WTC11 (cell line): ENCODE results near the gene MNAT1. TPM values are rescaled to one million over a fixed set of nuclear protein-coding genes. Genes with fewer than 3 reads are reported as not detected.

Source experiments
- ATAC-seq: fragments of 200-7000 bp; cut with Tn5 transposase; 2 replicates; pipeline ENCODE4 v1.10.0; 2021; ENCODE audit warnings: mild to moderate bottlenecking, moderate library complexity
- CTCF ChIA-PET: fragments of 300-600 bp; sonication (Branson Sonifier 250); formaldehyde crosslinking; loops from one replicate; lab custom pipeline; 2021; ENCODE audit warnings: antibody characterized with exemption; lab: Charles Lee
- POLR2A ChIA-PET: fragments of 350-600 bp; sonication (Branson Sonifier 250); formaldehyde crosslinking; loops from one replicate; lab custom pipeline; 2021; ENCODE audit warnings: antibody characterized with exemption; lab: Charles Lee
- DNase-seq: peaks from one replicate; pipeline ENCODE4 v3.0.0; 2021; ENCODE audit warnings: low spot score
- H3K27ac Mint-ChIP-seq: 2 replicates; pipeline ENCODE4 v1.8.0; 2021; ENCODE audit warnings: mixed read lengths
- H3K27me3 Mint-ChIP-seq: 2 replicates; pipeline ENCODE4 v1.8.0; 2021; ENCODE audit warnings: low read depth, mild to moderate bottlenecking, moderate library complexity, mixed read lengths
- H3K36me3 Mint-ChIP-seq: 2 replicates; pipeline ENCODE4 v1.8.0; 2021; ENCODE audit warnings: mixed read lengths
- H3K4me1 Mint-ChIP-seq: 2 replicates; pipeline ENCODE4 v1.8.0; 2022; ENCODE audit warnings: mixed read lengths
- H3K4me3 Mint-ChIP-seq: 2 replicates; pipeline ENCODE4 v1.8.0; 2021; ENCODE audit warnings: mild to moderate bottlenecking, moderate library complexity, mixed read lengths
- H3K9me3 Mint-ChIP-seq: 2 replicates; pipeline ENCODE4 v1.8.0; 2021; ENCODE audit warnings: mixed read lengths
- CREB1 ChIP-seq: sonication (generic); formaldehyde crosslinking; IDR thresholded peaks from 2 replicates; pipeline ENCODE4 v1.8.0; 2023; ENCODE audit warnings: mild to moderate bottlenecking, missing genetic modification reagents
- ESRRA ChIP-seq: sonication (generic); formaldehyde crosslinking; IDR thresholded peaks from 2 replicates; pipeline ENCODE4 v1.8.1; 2022; ENCODE audit warnings: mild to moderate bottlenecking, missing genetic modification reagents, borderline replicate concordance
- ETV6 ChIP-seq: sonication (generic); formaldehyde crosslinking; IDR thresholded peaks from 2 replicates; pipeline ENCODE4 v1.8.1; 2022; ENCODE audit warnings: mild to moderate bottlenecking, missing genetic modification reagents
- FOXK1 ChIP-seq: sonication (generic); formaldehyde crosslinking; IDR thresholded peaks from 2 replicates; pipeline ENCODE4 v1.8.0; 2022; ENCODE audit warnings: mild to moderate bottlenecking, moderate library complexity, missing genetic modification reagents
- FOXP1 ChIP-seq: sonication (generic); formaldehyde crosslinking; IDR thresholded peaks from 2 replicates; pipeline ENCODE4 v1.8.0; 2022; ENCODE audit warnings: missing genetic modification reagents, mild to moderate bottlenecking, moderate library complexity, borderline replicate concordance
- GTF2I ChIP-seq: fragments of 250-450 bp; sonication (Bioruptor Pico); conservative IDR thresholded peaks from 2 replicates; pipeline ENCODE4 v1.4.0; 2021; ENCODE audit warnings: mild to moderate bottlenecking
- NFE2L1 ChIP-seq: sonication (generic); formaldehyde crosslinking; IDR thresholded peaks from 2 replicates; pipeline ENCODE4 v1.8.1; 2023; ENCODE audit warnings: missing genetic modification reagents
- PRRX2 ChIP-seq: fragments of 250-450 bp; sonication (Bioruptor Pico); IDR thresholded peaks from 2 replicates; pipeline ENCODE4 v1.8.0; 2021; ENCODE audit warnings: mild to moderate bottlenecking
- TCF7 ChIP-seq: sonication (generic); formaldehyde crosslinking; IDR thresholded peaks from 2 replicates; pipeline ENCODE4 v1.8.0; 2022; ENCODE audit warnings: mild to moderate bottlenecking, low read depth, missing genetic modification reagents, moderate library complexity
- ZBTB21 ChIP-seq: sonication (generic); formaldehyde crosslinking; IDR thresholded peaks from 2 replicates; pipeline ENCODE4 v1.8.1; 2023; ENCODE audit warnings: mild to moderate bottlenecking, missing genetic modification reagents, borderline replicate concordance
- ZNF121 ChIP-seq: sonication (generic); formaldehyde crosslinking; IDR thresholded peaks from 2 replicates; pipeline ENCODE4 v1.8.0; 2023; ENCODE audit warnings: missing genetic modification reagents
- ZNF138 ChIP-seq: sonication (generic); formaldehyde crosslinking; conservative IDR thresholded peaks from 2 replicates; pipeline ENCODE4 v1.8.1; 2022; ENCODE audit warnings: mild to moderate bottlenecking, moderate library complexity, missing genetic modification reagents
- total RNA-seq: library from RNA; stranded (reverse); gene quantifications from 3 replicates; pipeline ENCODE4 v1.2.3, GENCODE V29; 2021
- TF ChIP-seq, protein P1 (sequence below): sonication (generic); formaldehyde crosslinking; IDR thresholded peaks from 2 replicates; pipeline ENCODE4 v1.8.0; 2023; ENCODE audit warnings: missing genetic modification reagents
- TF ChIP-seq, protein P2 (sequence below): sonication (generic); formaldehyde crosslinking; IDR thresholded peaks from 2 replicates; pipeline ENCODE4 v1.8.1; 2023; ENCODE audit warnings: mild to moderate bottlenecking, missing genetic modification reagents
- TF ChIP-seq, protein P3 (sequence below): sonication (generic); formaldehyde crosslinking; conservative IDR thresholded peaks from 2 replicates; pipeline ENCODE4 v1.8.1; 2023; ENCODE audit warnings: mild to moderate bottlenecking, low read depth, missing genetic modification reagents, moderate library complexity
- TF ChIP-seq, protein P4 (sequence below): fragments of 250-450 bp; sonication (Bioruptor Pico); IDR thresholded peaks from 2 replicates; pipeline ENCODE4 v1.9.0; 2021; ENCODE audit warnings: mild to moderate bottlenecking
- TF ChIP-seq, protein P5 (sequence below): sonication (generic); formaldehyde crosslinking; IDR thresholded peaks from 2 replicates; pipeline ENCODE4 v1.8.1; 2022; ENCODE audit warnings: missing genetic modification reagents, borderline replicate concordance
- TF ChIP-seq, protein P6 (sequence below): fragments of 250-450 bp; sonication (Bioruptor Pico); IDR thresholded peaks from 2 replicates; pipeline ENCODE4 v1.9.0; 2021; ENCODE audit warnings: moderate library complexity, mild to moderate bottlenecking, inconsistent platforms, borderline replicate concordance
- TF ChIP-seq, protein P7 (sequence below): fragments of 250-450 bp; sonication (Bioruptor Pico); IDR thresholded peaks from 2 replicates; pipeline ENCODE4 v2.1.2; 2022; ENCODE audit warnings: mild to moderate bottlenecking, moderate library complexity
- TF ChIP-seq, protein P8 (sequence below): sonication (generic); formaldehyde crosslinking; IDR thresholded peaks from 2 replicates; pipeline ENCODE4 v1.8.1; 2022; ENCODE audit warnings: mild to moderate bottlenecking, moderate library complexity, missing genetic modification reagents

MNAT1 gene
- total RNA-seq, 1 experiment from 2014 or later, result 59.0 TPM

DNA sequence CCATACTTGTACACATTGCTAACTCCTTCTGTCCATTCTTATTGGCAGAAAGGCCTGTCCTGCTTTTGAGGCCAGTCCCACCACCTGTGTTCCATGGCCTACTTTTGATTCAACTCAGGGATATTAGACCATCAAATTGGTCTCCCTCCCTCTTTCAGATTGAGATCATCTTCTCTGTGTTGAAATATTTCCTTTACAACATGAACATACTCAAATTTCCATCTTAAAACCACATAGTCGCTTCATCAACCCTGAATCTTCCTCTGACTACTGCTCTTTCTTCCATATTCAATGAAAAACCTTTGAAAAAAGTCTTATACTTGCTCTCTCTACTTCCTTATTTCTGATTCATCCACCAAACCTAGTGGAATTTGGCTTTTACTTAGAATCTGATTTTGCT is 211.4 kb downstream of the MNAT1 start (continued):
- TF ChIP-seq ZBTB21 (CRISPR knock-in tag), result no peak
- TF ChIP-seq, protein P1, sequence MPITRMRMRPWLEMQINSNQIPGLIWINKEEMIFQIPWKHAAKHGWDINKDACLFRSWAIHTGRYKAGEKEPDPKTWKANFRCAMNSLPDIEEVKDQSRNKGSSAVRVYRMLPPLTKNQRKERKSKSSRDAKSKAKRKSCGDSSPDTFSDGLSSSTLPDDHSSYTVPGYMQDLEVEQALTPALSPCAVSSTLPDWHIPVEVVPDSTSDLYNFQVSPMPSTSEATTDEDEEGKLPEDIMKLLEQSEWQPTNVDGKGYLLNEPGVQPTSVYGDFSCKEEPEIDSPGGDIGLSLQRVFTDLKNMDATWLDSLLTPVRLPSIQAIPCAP, result no peak
- TF ChIP-seq, all 79 proteins: peak for 0

DNA sequence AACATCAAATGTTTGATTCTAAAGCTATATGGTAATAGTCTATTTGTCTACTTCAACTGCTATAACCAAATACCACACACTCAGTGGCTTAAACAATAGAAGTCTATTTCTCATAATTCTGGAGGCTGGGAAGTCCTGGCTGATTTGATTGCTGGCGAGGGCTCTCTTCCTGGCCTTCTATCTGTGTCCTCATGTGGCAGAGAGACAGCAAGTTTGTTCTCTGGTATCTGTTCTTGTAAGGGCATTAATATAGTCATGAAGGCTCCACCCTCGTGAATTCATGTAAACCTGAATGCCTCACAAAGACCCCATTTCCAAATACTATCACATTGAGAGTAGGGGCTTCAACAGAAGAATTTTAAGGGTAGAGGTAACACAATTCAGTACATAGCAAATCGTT is 212.2 kb downstream of the MNAT1 start:
- ChIA-PET CTCF (no interaction called here), POLR2A (no interaction called here)
- DNase-seq, result no peak
- no peak overlapping the region for H3K27ac Mint-ChIP-seq
- peaks cover 8% of the 10 kb centered on the region for H3K4me1 Mint-ChIP-seq
- no peaks in the 10 kb centered on the region for H3K27me3 Mint-ChIP-seq
- H3K9me3 Mint-ChIP-seq, result no peaks in the 10 kb centered on the region
- no peak overlapping the region for H3K4me3 Mint-ChIP-seq
- H3K36me3 Mint-ChIP-seq, result no peaks in the 10 kb centered on the region
- ATAC-seq, result no peak
- TF ChIP-seq, protein P2, sequence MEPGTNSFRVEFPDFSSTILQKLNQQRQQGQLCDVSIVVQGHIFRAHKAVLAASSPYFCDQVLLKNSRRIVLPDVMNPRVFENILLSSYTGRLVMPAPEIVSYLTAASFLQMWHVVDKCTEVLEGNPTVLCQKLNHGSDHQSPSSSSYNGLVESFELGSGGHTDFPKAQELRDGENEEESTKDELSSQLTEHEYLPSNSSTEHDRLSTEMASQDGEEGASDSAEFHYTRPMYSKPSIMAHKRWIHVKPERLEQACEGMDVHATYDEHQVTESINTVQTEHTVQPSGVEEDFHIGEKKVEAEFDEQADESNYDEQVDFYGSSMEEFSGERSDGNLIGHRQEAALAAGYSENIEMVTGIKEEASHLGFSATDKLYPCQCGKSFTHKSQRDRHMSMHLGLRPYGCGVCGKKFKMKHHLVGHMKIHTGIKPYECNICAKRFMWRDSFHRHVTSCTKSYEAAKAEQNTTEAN (CRISPR knock-in tag), result no peak
- no peak for TF ChIP-seq ZNF138 (CRISPR knock-in tag)
- TF ChIP-seq ZNF121, result no peak
- TF ChIP-seq ETV6 (CRISPR knock-in tag), result no peak
- TF ChIP-seq TCF7 (CRISPR knock-in tag), result no peak
- TF ChIP-seq, protein P3, sequence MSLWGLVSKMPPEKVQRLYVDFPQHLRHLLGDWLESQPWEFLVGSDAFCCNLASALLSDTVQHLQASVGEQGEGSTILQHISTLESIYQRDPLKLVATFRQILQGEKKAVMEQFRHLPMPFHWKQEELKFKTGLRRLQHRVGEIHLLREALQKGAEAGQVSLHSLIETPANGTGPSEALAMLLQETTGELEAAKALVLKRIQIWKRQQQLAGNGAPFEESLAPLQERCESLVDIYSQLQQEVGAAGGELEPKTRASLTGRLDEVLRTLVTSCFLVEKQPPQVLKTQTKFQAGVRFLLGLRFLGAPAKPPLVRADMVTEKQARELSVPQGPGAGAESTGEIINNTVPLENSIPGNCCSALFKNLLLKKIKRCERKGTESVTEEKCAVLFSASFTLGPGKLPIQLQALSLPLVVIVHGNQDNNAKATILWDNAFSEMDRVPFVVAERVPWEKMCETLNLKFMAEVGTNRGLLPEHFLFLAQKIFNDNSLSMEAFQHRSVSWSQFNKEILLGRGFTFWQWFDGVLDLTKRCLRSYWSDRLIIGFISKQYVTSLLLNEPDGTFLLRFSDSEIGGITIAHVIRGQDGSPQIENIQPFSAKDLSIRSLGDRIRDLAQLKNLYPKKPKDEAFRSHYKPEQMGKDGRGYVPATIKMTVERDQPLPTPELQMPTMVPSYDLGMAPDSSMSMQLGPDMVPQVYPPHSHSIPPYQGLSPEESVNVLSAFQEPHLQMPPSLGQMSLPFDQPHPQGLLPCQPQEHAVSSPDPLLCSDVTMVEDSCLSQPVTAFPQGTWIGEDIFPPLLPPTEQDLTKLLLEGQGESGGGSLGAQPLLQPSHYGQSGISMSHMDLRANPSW, result no peak
- TF ChIP-seq, protein P4, sequence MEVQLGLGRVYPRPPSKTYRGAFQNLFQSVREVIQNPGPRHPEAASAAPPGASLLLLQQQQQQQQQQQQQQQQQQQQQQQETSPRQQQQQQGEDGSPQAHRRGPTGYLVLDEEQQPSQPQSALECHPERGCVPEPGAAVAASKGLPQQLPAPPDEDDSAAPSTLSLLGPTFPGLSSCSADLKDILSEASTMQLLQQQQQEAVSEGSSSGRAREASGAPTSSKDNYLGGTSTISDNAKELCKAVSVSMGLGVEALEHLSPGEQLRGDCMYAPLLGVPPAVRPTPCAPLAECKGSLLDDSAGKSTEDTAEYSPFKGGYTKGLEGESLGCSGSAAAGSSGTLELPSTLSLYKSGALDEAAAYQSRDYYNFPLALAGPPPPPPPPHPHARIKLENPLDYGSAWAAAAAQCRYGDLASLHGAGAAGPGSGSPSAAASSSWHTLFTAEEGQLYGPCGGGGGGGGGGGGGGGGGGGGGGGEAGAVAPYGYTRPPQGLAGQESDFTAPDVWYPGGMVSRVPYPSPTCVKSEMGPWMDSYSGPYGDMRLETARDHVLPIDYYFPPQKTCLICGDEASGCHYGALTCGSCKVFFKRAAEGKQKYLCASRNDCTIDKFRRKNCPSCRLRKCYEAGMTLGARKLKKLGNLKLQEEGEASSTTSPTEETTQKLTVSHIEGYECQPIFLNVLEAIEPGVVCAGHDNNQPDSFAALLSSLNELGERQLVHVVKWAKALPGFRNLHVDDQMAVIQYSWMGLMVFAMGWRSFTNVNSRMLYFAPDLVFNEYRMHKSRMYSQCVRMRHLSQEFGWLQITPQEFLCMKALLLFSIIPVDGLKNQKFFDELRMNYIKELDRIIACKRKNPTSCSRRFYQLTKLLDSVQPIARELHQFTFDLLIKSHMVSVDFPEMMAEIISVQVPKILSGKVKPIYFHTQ (CRISPR knock-in tag), result no peak
- no peak for TF ChIP-seq PRRX2 (CRISPR knock-in tag)
- TF ChIP-seq, protein P5, sequence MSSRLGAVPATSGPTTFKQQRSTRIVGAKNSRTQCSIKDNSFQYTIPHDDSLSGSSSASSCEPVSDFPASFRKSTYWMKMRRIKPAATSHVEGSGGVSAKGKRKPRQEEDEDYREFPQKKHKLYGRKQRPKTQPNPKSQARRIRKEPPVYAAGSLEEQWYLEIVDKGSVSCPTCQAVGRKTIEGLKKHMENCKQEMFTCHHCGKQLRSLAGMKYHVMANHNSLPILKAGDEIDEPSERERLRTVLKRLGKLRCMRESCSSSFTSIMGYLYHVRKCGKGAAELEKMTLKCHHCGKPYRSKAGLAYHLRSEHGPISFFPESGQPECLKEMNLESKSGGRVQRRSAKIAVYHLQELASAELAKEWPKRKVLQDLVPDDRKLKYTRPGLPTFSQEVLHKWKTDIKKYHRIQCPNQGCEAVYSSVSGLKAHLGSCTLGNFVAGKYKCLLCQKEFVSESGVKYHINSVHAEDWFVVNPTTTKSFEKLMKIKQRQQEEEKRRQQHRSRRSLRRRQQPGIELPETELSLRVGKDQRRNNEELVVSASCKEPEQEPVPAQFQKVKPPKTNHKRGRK, result no peak
- no peak for TF ChIP-seq GTF2I (CRISPR knock-in tag)

DNA sequence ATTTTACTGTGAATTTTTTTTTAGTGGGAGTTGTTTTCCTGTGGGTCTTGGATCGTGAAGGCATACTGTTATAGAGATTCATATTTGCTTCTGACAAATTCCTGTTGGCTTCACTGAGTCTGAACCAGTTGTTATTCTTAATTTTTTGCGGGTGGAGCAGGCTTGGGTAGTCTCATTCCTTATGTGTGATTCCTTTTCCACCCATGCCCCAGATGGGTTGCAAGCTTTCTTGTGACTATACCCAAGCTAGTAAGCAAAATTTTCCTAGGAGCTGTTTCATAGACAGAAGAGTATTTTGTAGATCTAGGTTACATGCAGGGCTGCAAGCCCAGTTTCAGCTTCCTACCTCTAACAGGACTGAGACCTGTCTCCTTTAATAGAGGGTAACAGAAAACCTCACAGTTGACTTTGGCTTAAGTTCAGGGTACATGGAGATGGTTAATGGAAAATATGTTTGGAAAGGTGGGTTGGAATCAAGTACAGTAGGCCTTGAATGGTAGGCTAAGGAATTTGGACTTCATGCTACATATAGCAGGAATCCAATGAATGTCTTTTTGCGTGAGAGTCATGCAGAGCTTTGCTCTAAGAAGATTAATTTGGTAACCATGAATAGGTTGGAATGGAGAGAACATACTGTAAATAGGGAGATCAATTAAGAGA is 217.3 kb downstream of the MNAT1 start:
- no peak for ATAC-seq
- POLR2A ChIA-PET, result interaction anchor here (0.6 kb wide), 1 partner anchor 34 kb away, joined by 7 read pairs; no protein-coding TSS in a partner anchor
- CTCF ChIA-PET, result no interaction called here
- peaks cover 14% of the 10 kb centered on the region for H3K9me3 Mint-ChIP-seq
- H3K27ac Mint-ChIP-seq, result no peak overlapping the region
- no peaks in the 10 kb centered on the region for H3K4me1 Mint-ChIP-seq
- H3K36me3 Mint-ChIP-seq, result peaks cover 22% of the 10 kb centered on the region
- no peaks in the 10 kb centered on the region for H3K27me3 Mint-ChIP-seq
- DNase-seq, result no peak
- H3K4me3 Mint-ChIP-seq, result no peak overlapping the region
- TF ChIP-seq ESRRA (CRISPR knock-in tag) (no peak), NFE2L1 (no peak), FOXK1 (no peak), CREB1 (CRISPR knock-in tag) (no peak), GTF2I (CRISPR knock-in tag) (no peak), FOXP1 (CRISPR knock-in tag) (no peak)
- TF ChIP-seq, protein P6, sequence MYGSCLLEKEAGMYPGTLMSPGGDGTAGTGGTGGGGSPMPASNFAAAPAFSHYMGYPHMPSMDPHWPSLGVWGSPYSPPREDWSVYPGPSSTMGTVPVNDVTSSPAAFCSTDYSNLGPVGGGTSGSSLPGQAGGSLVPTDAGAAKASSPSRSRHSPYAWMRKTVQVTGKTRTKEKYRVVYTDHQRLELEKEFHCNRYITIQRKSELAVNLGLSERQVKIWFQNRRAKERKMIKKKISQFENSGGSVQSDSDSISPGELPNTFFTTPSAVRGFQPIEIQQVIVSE (CRISPR knock-in tag), result no peak
- TF ChIP-seq, protein P7, sequence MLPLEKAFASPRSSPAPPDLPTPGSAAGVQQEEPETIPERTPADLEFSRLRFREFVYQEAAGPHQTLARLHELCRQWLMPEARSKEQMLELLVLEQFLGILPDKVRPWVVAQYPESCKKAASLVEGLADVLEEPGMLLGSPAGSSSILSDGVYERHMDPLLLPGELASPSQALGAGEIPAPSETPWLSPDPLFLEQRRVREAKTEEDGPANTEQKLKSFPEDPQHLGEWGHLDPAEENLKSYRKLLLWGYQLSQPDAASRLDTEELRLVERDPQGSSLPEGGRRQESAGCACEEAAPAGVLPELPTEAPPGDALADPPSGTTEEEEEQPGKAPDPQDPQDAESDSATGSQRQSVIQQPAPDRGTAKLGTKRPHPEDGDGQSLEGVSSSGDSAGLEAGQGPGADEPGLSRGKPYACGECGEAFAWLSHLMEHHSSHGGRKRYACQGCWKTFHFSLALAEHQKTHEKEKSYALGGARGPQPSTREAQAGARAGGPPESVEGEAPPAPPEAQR (CRISPR knock-in tag), result no peak
- TF ChIP-seq, protein P1, result no peak
- TF ChIP-seq, protein P8, sequence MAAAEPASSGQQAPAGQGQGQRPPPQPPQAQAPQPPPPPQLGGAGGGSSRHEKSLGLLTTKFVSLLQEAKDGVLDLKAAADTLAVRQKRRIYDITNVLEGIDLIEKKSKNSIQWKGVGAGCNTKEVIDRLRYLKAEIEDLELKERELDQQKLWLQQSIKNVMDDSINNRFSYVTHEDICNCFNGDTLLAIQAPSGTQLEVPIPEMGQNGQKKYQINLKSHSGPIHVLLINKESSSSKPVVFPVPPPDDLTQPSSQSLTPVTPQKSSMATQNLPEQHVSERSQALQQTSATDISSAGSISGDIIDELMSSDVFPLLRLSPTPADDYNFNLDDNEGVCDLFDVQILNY (CRISPR knock-in tag), result no peak
